AG04449 (cell line): ENCODE data around the gene LDLRAD3.

Experiments used
- CTCF ChIA-PET: fragments of 350-600 bp; formaldehyde crosslinking; extraction: SDS; loops from one replicate; lab custom pipeline; 2021; ENCODE audit warnings: antibody characterized with exemption; lab: Yijun Ruan, JAX
- POLR2A ChIA-PET: fragments of 400-600, 350-600 bp; formaldehyde crosslinking; extraction: SDS; loops from one replicate; lab custom pipeline; 2020; ENCODE audit warnings: antibody characterized with exemption, inconsistent platforms; lab: Yijun Ruan, JAX
- DNase-seq: peaks from one replicate; pipeline ENCODE4 v3.0.0-alpha.2; 2010; ENCODE audit warnings: low read depth, low spot score
- H3K4me3 ChIP-seq: 2 replicates; pipeline ENCODE4 v1.5.1; 2011; ENCODE audit warnings: low read depth, mild to moderate bottlenecking, control low read depth, low read length
- TF ChIP-seq, protein P1 (sequence below): IDR thresholded peaks from one replicate; pipeline ENCODE4 v1.5.1; 2011; ENCODE audit warnings: mild to moderate bottlenecking, moderate library complexity, low read length, control low read depth, inconsistent platforms; ENCODE audit not compliant: insufficient read depth; ENCODE audit errors: missing control alignments

Gene LDLRAD3

GRCh38 chr11:36118084-36118483 is 174.2 kb downstream of the LDLRAD3 start:
- ChIA-PET POLR2A (no interaction called here), CTCF (interaction anchor here (1.2 to 2.0 kb wide), 2 partner anchors 14 to 17 kb away, joined by 4 to 7 read pairs; no protein-coding TSS in a partner anchor)
- H3K4me3 ChIP-seq = no peak overlapping the region
- TF ChIP-seq, protein P1, sequence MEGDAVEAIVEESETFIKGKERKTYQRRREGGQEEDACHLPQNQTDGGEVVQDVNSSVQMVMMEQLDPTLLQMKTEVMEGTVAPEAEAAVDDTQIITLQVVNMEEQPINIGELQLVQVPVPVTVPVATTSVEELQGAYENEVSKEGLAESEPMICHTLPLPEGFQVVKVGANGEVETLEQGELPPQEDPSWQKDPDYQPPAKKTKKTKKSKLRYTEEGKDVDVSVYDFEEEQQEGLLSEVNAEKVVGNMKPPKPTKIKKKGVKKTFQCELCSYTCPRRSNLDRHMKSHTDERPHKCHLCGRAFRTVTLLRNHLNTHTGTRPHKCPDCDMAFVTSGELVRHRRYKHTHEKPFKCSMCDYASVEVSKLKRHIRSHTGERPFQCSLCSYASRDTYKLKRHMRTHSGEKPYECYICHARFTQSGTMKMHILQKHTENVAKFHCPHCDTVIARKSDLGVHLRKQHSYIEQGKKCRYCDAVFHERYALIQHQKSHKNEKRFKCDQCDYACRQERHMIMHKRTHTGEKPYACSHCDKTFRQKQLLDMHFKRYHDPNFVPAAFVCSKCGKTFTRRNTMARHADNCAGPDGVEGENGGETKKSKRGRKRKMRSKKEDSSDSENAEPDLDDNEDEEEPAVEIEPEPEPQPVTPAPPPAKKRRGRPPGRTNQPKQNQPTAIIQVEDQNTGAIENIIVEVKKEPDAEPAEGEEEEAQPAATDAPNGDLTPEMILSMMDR = no peak
- no peak for DNase-seq

DNA sequence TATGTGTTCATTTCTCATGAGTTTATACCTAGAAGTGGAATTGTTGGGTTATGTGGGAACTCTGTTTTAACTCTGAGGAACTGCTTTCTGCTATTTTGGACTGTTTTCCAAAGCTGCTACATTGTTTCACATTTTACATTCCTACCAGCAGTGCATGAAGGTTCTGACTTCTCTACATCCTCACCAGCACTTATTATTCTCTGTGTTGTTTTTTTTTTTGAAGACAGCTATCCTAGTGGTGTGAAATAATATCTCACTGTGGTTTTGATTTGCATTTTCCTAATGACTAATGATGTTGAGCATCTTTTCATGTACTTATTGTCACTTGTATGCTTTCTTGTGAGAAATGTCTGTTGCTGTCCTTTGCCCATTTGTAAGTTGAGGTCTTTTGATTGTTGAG is 175.4 kb downstream of the LDLRAD3 start:
- TF ChIP-seq, protein P1 = no peak

GRCh38 chr11:36121054-36121453 is 177.2 kb downstream of the LDLRAD3 start:
- TF ChIP-seq, protein P1 = no peak
- H3K4me3 ChIP-seq = no peak overlapping the region
- DNase-seq = no peak
- ChIA-PET POLR2A (no interaction called here), CTCF (interaction anchor here (3.2 kb wide), 1 partner anchor 11 kb away, joined by 15 read pairs; no protein-coding TSS in a partner anchor)

More for the DNA sequence above, 175.4 kb downstream of the LDLRAD3 start:
- no peak for DNase-seq
- no peak overlapping the region for H3K4me3 ChIP-seq
- ChIA-PET CTCF (interaction anchor here (0.6 to 2.0 kb wide), 4 partner anchors 8 to 297 kb away, joined by 3 to 7 read pairs (median 4); no protein-coding TSS in a partner anchor), POLR2A (no interaction called here)

GRCh38 chr11:36122671-36123070 is 178.8 kb downstream of the LDLRAD3 start:
- DNase-seq = no peak
- ChIA-PET CTCF (interaction anchor here (1.1 to 3.2 kb wide), 3 partner anchors 8 to 81 kb away, joined by 3 to 15 read pairs (median 3); no protein-coding TSS in a partner anchor), POLR2A (no interaction called here)
- no peak overlapping the region for H3K4me3 ChIP-seq
- TF ChIP-seq, protein P1 = no peak

DNA sequence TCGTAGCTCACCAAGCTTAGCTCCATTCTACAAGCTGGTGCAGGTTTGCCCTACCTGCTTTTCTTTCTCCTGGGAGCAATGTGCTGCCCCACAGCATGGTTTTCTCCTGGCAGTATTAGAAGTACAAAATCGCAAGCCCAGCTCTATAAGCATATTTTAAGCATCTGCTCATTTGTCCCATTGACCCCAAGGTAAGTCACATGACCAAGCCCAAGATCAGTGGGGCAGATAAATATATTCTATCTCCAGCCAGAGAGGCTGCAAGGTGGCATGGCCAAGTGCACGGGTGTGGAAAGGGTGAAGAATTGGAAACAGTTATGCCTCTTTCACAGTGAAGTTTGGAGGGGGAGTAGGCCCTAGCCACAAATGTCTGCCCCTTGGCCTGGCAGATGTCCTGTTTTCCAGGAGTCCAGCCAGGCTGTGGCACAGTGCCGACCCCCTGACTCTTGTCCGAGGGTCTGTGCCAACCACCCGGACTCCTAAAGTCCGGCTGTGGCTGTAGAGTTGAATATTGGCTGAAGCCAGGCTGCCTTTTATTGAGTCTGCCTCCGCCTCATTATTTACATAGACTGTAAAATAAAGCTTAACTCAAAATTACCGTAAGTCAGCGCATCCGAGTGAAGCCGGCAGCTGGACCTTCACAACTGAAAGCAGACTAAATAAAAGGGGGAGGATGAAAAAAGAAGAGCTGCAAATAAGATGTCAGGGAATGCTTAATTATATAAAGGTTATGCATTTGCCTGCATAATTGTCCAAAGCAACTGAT is 179.7 kb downstream of the LDLRAD3 start:
- TF ChIP-seq, protein P1 = no peak
- DNase-seq = no peak
- CTCF ChIA-PET = interaction anchor here (0.8 to 3.2 kb wide), 7 partner anchors 9 to 302 kb away, joined by 3 to 15 read pairs (median 3); no protein-coding TSS in a partner anchor
- POLR2A ChIA-PET = no interaction called here
- H3K4me3 ChIP-seq = no peak overlapping the region

GRCh38 chr11:36126678-36127077 is 182.8 kb downstream of the LDLRAD3 start:
- TF ChIP-seq, protein P1 = no peak
- H3K4me3 ChIP-seq = no peak overlapping the region
- DNase-seq = no peak
- POLR2A ChIA-PET = no interaction called here
- CTCF ChIA-PET = interaction anchor here (1.0 to 2.6 kb wide), 3 partner anchors 131 to 366 kb away, joined by 3 to 15 read pairs (median 4); no protein-coding TSS in a partner anchor
